ENCODE results near the gene XRCC1.
"Not testable (repeated sequence)": the region's sequence is repeated elsewhere in the genome, so short reads cannot be mapped to it uniquely, and the experiment has no call there.

The XRCC1 gene

DNA sequence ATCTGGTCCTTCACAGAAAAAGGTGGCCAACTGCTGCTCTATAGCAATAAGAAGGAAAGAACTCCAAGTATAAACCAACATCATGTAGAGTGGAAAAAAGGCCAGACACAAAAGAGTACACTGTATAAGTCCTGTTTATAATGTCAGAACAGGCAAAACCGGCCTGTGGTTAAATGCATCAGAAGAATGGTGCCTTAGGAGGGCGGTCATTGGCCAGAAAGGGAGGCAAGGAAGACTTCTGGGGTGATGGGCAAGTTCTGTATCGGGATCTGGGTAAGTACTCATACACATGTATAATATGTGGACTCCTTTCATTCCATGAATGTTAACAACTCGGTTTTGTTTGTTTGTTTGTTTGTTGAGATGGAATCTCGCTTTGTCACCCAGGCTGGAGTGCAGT lies 52.4 kb downstream of the XRCC1 start:
- DNase-seq (ENCODE audit: low spot score) = no peak

DNA sequence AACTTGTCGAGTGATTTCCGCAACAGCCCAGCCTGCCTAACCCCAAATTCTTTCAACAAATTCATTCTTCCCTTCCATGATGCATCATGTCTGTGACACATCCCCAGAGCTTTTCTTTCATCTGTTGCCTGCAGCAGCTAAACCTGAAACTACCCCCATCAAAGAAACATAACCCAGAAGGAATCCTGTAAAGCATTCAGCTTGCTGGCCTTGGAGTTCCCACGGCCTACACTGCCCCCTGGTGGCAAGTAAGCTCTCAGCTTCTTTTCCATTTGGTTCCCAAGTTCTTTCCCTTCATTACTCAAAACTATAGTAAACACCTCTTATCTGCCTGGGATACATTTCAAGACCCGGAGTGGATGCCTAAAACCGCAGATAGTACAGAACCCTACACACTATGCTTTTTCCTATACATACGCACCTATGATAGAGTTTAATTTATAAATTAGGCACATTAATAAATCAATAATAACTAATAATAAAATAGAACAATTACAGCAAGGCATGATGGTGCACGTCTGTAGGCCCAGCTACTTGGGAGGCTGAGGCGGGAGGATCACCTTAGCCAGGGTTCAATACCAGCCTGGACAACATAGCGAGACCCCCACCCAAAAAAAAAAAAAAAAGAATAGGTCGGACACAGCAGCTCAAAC lies 55.8 kb downstream of the XRCC1 start:
- peak; percentile 89 for DNase-seq (ENCODE audit: low spot score)

DNA sequence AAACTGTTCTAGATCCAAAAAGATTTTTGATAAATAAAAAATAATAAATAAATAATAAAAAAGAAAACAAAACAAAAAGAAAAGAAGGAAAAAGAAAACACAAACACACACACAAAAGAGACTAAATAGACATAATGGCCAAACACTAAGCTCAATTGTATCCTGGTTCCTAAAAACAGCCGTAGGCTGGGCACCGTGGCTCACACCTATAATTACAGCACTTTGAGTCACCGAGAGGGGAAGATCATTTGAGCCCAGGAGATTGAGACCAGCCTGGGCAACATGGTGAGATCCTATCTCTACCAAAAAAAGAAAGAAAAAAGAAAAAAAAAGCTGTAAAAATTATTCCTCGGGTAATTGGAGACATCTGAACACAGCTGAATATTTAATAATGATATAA lies 57.3 kb downstream of the XRCC1 start:
- DNase-seq (ENCODE audit: low spot score) = no peak

DNA sequence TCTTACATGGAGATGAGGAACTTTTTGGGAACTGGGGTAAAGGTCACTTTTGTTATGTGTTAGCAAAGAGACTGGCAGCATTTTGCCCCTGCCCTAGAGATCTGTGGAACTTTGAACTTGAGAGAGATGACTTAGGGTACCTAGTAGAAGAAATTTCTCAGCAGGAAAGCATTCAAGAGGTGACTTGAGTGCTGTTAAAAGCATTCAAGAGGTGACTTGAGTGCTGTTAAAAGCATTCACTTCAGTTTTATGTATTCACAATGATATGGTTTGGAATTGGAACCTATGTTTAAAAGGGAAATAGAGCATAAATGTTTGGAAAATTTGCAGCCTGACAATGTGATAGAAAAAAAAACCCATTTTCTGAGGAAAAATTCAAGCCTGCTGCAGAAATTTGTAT lies 62.9 kb downstream of the XRCC1 start:
- DNase-seq (ENCODE audit: low spot score) = not testable (repeated sequence)

DNA sequence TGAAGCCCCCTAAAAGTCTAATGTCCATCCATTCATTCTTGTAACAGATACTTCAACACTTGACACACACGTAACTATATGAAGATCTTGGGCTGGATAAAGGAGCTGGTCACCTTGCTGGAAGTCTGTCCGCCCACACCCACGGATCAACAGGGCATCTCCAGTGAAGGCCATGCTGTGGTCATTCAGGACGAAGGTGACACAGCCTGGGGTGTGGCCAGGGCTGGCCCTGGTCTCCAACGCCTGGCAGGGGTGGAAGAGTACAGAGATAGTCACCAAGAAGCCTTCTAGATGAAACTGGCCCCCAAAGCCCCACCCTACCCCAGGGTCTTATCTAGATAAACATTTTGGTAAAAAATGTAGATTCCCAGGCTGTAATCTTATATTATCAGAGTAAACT lies 64.0 kb downstream of the XRCC1 start:
- no peak for DNase-seq (ENCODE audit: low spot score)

DNA sequence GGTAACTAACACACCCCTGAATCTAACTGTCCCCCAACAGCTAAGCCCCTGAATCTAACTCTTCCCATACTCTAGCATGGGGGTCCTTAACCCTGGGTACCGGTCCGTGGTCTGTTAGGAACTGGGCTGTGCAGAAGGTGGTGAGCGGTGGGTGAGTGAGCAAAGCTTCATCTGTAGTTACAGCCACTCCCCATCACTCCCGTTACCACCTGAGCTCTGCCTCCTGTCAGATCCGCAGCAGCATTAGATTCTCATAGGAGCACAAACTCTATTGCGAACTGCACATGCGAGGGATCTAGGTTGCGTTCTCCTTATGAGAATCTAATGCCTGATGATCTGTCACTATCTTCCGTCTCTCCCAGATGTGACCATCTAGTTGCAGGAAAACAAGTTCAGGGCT lies 64.6 kb downstream of the XRCC1 start:
- DNase-seq (ENCODE audit: low spot score) = no peak

DNA sequence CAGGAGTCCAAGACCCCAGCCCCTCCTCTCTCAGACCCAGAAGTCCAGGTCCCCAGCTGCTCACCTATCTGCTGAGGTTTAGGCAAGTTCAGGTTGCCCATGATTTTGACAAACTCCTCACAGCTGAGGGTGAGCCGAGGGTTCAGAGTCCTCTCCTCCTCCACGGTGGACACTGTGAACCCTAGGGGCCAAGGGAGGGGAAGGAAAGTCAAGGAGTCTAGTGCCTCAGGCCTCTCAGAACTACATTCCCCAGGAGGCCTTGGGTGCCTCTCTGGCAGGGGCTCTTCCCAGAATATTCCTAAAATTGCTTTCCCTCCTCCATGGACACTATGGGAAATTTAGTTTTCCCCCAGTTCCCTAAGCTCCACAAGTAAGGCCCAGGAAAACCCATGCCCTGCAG lies 67.4 kb downstream of the XRCC1 start:
- DNase-seq (ENCODE audit: low spot score) = no peak

DNA sequence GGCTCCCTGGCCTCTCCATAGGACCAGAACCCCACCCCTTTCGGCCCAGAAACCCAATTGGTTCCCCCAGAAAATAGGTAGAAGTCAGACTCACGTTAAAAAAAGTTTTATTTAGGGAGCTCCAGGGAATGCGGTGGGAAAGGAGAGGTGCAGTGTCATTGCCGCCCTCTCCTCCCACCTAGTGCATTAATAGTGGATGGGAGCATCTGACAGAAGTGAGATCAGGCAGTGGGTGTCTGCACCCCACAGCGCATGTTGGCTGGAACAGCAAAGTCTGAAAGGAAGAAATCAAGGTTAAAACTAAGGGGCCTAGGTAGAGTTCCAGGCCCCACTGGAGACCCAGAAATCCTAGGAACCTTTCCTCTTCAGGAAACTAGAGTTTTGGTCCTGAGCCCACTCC lies 68.7 kb downstream of the XRCC1 start:
- no peak for DNase-seq (ENCODE audit: low spot score)

DNA sequence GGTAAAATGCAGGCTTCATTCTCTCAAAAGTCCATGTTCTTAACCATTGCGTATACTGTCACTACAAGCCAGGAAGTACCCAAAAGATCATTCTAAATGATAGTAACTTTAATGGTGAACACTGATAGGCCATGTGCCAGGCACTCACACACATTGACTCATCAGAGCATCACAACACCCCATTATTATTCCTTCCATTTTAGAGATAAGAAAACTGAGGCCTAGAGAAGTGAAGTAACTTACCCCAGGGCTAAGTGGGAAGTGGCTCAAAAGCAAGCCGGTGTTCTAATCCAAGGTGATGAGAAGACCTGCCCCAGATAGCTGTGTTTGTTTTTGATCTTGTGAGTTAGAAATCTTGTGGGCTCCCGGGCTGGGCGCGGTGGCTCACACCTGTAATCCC lies 69.4 kb downstream of the XRCC1 start:
- DNase-seq (ENCODE audit: low spot score) = no peak

DNA sequence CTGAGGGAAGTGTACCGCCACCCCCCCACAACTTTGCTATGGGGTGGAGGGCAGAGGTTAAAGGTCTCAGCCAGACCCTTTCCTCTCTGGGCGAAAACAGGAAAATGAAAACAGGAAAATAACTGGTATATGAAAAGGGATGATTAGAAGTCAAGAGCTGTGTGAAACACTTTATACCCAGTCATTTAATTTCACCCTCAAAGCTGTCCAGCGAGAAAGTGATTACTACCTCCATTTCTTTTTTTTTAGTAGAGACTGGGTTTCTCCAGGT lies 70.2 kb downstream of the XRCC1 start:
- no peak for DNase-seq (ENCODE audit: low spot score)

DNA sequence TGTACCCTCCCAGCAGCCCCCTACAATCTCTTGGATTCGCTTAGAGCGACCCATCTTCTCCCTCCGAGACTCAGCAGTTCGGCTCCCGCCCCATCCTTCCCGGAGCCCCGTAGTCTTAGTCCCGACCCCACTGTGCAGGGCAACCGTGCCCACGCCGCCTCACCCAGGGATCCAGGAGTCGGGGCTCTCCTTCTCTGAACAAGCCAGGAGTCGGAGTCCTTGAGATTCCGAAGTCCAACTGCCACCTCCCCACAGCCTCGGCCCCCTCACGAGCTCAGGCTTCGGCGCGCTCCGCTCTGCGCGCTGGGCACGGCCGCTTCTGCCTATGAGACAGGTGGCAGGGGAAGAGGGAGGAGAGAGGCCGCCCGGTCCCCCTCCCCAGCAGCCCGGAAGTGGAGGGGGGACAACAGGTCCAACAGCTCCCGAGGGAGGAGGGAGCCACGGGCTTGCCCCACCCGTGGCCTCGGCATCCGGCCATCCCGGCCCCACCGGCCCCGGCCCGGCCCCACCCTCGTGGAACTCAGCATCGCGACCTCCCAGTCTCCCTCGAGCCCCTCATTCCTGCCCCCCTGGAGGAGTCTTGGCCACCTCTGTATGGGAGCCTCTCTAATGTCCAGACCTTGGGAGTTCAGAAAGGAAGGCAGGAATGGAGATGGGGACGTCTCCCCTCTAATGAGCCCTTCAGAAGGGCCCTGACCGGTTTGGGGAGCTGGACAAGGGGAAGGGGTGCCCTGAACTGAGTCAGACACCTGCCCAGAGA lies 70.7 kb downstream of the XRCC1 start, which contains the start of gene PHLDB3:
Gene PHLDB3 (minus strand): TSS at position 321 of the 760 bp plus-strand sequence. CDS start 628 bp downstream, outside the sequence.
- DNase-seq (ENCODE audit: low spot score) = no peak

DNA sequence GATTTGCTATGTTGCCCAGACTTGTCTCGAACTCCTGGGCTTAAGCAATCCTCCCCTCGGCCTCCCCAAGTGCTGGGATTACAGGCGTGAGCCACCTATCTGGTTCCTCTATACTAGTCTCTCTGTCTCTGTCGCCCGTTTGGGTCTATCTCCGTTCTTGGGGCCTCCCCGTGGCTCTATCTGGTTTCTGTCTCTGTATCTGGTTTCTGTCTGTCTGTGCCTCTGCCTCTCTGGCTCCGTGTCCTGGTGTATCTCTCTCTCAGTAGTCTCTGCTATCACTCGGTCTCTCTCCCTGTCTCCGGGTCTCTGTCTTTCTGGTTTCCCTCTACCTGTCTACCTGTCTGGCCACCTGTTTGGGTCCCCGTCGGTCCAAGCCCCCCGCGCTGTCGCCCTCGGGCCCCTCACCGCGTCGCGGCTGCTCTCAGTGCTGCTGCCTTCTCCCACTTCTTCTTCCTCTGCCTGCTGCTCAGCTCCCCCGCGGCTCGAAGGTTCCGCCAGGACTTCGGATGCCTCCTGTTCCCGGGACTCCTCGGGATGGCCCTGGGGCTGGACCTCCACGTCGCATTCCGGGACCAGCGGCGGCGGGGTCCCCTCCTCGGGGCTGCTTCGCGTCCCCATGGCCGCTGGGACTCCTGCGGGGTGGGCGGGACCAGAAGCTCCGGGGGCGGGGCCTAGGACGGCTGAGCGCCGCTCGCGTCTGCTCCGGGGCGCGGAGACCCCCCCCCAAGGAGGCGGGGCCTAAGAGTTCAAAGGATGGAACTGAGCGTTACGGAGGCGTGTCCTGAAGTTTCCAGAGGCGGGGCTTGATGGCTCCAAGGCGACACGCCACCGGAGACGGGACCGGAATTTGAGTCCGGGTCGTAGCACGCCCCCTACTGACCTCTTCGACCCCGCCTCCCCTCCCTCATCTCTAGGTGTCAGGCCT lies 71.6 kb downstream of the XRCC1 start:
- peak; percentile 99 for DNase-seq (ENCODE audit: low spot score)

DNA sequence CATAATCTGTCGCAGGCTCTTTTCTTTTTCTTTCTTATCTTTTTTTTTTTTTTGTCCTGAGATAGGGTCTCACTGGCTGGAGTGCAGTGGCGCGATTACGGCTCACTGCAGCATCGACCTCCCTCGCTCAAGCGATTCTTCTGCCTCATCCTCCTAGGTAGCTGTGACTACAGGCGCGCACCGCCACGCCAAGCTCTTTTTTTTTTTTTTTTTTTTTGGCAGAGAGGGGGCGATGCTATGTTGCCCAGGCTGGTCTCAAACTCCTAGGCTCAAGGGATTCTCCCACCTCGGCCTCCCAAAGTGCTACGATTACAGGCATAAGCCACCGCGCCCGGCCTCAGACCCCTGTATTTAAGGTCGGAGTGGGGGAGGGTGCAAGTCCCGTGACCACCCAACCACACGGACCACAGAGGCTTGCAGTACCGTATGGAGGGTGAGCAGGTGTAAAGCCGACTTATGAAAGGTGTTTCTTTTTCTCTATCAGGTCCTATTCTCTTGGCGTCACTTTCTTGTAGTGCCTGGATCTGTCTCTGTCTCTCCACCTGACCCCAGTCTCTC lies 72.8 kb downstream of the XRCC1 start:
- DNase-seq (ENCODE audit: low spot score) = no peak

DNA sequence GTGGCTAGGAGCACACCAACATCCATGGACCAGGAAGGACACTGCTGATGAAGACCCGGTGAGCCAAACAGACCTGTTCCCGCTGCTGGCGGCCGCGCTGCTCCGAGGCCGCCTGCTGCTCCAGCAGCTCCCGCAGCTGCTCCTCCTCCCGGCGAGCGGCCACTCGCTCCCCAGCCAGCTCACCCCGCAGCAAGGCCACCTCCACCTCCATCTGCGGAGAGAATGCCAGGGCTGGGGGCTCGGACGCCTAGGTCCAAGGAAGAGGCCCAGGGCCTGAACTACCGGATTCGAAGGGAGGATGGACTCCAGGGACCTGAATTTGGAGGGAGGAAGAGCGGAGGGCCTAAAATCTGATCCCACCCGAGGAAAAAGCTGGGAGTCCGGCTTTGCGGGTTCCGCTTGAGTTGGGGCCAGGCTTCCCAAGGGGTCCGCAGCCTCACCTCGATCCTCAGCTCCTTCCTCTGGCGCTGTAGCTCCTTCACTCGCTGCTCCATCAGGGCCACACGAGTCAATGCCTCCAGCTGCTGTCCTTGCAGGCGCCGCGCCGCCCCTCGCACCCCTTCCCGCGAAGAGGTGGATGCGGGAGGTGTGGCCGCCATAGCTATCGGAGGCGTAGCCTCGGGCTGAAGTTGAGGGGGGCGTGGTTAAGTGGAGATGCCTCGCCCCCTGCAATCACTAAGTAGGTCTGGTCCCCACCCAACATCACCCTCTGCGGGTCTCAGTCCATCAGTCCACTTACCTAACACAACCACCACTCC lies 73.5 kb downstream of the XRCC1 start:
- no peak for DNase-seq (ENCODE audit: low spot score)

DNA sequence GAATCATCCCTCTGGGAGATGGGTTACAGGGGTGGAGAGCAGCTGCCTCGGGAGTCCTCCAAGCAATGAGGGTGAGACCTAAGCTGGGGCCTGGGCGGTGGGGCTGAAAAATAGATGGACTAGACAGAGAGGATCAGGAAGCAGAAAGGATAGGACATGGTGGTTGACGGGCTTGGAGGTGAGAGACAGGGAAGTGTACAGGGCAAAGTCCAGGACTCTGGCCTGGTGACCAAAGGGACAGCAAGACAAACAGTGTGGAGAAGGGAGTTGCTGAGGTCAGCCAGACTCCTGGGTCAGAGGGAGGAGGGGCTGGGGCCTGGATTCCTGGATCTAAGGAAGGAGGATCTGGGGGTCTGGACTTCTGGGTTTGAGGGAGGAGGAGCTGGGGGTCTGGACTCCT lies 76.3 kb downstream of the XRCC1 start:
- no peak for DNase-seq (ENCODE audit: low spot score)

DNA sequence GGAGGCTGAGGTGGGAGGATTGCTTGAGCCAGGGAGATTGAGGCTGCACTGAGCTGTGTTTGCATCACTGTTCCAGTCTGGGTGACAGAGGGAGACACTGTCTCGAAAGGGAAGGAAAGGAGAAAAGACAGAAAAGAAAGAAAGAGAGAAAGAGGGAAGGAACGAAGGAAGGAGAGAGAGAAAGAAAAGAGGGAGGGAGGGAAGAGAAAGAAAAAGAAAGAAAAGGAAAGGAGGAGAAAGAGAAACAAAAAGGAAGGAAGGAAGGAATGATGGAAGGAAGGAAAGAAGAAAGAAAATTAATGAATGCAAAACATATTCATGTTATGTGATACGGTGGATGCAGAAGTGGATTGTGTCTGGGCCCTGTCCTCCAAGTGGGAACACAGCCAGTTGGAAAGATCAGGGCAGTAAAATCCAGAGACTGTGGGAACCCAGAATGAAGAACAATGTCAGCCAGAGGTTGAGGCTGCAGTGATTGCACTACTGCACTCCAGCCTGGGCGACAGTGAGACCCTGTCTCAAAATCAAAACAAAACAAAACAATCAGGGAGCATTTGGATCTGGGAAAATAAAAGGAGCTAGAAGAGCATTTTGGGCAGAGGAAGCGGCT lies 77.0 kb downstream of the XRCC1 start:
- no peak for DNase-seq (ENCODE audit: low spot score)

DNA sequence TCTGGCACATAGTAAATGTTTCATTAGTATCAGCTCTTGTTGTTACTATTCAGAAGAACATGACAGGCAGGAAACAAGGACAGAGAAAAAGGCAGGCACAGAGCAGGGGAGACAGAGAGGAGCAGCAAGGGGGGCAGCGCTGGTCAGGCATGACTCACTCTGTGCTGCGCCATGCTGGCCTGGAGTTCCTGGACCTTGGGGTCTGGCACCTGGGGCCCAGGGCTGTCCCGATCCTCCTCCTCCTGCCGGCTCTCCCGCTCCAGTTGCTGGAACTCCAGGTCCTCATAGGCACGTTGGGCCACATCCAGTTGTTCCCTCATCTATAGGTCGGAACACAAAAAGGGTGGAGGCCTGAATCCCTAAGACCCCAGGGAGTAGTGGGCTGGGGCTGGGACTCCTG lies 78.4 kb downstream of the XRCC1 start:
- no peak for DNase-seq (ENCODE audit: low spot score)

DNA sequence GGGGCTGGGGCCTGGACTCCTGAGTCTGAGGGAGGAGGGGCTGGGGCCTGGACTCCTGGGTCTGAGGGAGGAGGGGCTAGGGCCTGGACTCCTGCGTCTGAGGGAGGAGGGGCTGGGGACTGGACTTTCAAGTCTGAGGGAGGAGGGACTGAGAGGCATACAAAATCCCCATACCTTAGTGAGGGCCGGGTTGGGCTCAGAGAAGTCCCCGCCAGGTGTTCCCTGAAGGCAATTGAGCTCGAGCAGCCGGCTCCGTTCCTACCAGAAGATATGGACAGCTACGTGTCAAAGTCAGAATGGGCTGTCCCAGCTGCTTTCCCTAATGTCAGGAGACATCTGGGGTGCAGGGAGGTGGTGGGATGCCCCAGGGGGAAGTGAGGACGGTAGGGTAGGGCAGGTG lies 80.2 kb downstream of the XRCC1 start:
- DNase-seq (ENCODE audit: low spot score) = no peak
